IMR-90 (cell line): ENCODE measurements around the gene SLC35F3. TPM values are rescaled to one million over a fixed set of nuclear protein-coding genes. Genes with fewer than 3 reads are reported as not detected.

Experiments used
- ATAC-seq: fragments of 200-7000 bp; cut with Tn5 transposase; 2 replicates; pipeline ENCODE4 v1.9.1; 2020; ENCODE audit warnings: low read depth, mild to moderate bottlenecking, moderate library complexity
- BruUV-seq: library from RNA; stranded (reverse); fragments of 400-500 nt; replicated peaks from 2 replicates; lab custom pipeline; 2021; lab: Mats Ljungman, UMichigan
- CTCF ChIA-PET: fragments of 300-600 bp; formaldehyde crosslinking; extraction: SDS; loops from one replicate; lab custom pipeline; 2021; ENCODE audit warnings: antibody characterized with exemption; lab: Yijun Ruan, JAX
- POLR2A ChIA-PET: fragments of 300-600 bp; sonication (Branson Sonifier 250); formaldehyde crosslinking; loops from one replicate; lab custom pipeline; 2022; ENCODE audit warnings: antibody characterized with exemption; ENCODE audit not compliant: unreplicated experiment; lab: Charles Lee
- DNase-seq: peaks from one replicate; pipeline ENCODE4 v3.0.0; 2013
- H2AFZ ChIP-seq: replicated peaks from 2 replicates; pipeline ENCODE3; 2013; ENCODE audit warnings: low read length, mild to moderate bottlenecking; ENCODE audit not compliant: poor library complexity
- H2AK5ac ChIP-seq: 2 replicates; pipeline ENCODE4 v1.6.1; 2013; ENCODE audit warnings: low read depth, low read length, inconsistent platforms
- H2AK9ac ChIP-seq: replicated peaks from 2 replicates; pipeline ENCODE3; 2013; ENCODE audit warnings: mild to moderate bottlenecking, low read depth, low read length, moderate library complexity; ENCODE audit not compliant: poor library complexity
- H2BK120ac ChIP-seq: 2 replicates; pipeline ENCODE4 v1.6.1; 2013; ENCODE audit warnings: low read depth, low read length, inconsistent platforms
- H2BK15ac ChIP-seq: 3 replicates; pipeline ENCODE4 v1.6.1; 2013; ENCODE audit warnings: low read depth, low read length, inconsistent platforms
- H2BK20ac ChIP-seq: 2 replicates; pipeline ENCODE4 v1.6.1; 2013; ENCODE audit warnings: low read depth, mild to moderate bottlenecking, inconsistent platforms, low read length, moderate library complexity
- H2BK5ac ChIP-seq: 2 replicates; pipeline ENCODE4 v1.6.1; 2013; ENCODE audit warnings: mild to moderate bottlenecking, low read depth, low read length, inconsistent platforms; ENCODE audit not compliant: poor library complexity, severe bottlenecking
- H3K14ac ChIP-seq: replicated peaks from 2 replicates; pipeline ENCODE4 v1.6.1; 2013; ENCODE audit warnings: low read depth, low read length, inconsistent platforms
- H3K18ac ChIP-seq: 2 replicates; pipeline ENCODE4 v1.6.1; 2013; ENCODE audit warnings: low read depth, low read length, control low read depth
- H3K23ac ChIP-seq: 2 replicates; pipeline ENCODE4 v1.6.1; 2013; ENCODE audit warnings: low read depth, low read length, inconsistent platforms
- H3K27ac ChIP-seq: 2 replicates; pipeline ENCODE4 v1.5.1; 2013; ENCODE audit warnings: mild to moderate bottlenecking, control low read depth, low read length; ENCODE audit not compliant: insufficient read depth
- H3K27me3 ChIP-seq: 2 replicates; pipeline ENCODE4 v1.6.1; 2013; ENCODE audit warnings: low read length; ENCODE audit not compliant: control insufficient read depth, insufficient read depth
- H3K36me3 ChIP-seq: 2 replicates; pipeline ENCODE4 v1.6.1; 2013; ENCODE audit warnings: low read length, mixed read lengths; ENCODE audit not compliant: control insufficient read depth, insufficient read depth
- H3K4ac ChIP-seq: 2 replicates; pipeline ENCODE4 v1.6.1; 2013; ENCODE audit warnings: low read depth, low read length, inconsistent platforms
- H3K4me1 ChIP-seq: 2 replicates; pipeline ENCODE4 v1.6.1; 2013; ENCODE audit warnings: low read length, mixed read lengths; ENCODE audit not compliant: control insufficient read depth, insufficient read depth
- H3K4me2 ChIP-seq: 2 replicates; pipeline ENCODE4 v1.6.1; 2013; ENCODE audit warnings: low read depth, mild to moderate bottlenecking, control low read depth, low read length, moderate library complexity
- H3K4me3 ChIP-seq: 2 replicates; pipeline ENCODE4 v1.5.1; 2013; ENCODE audit warnings: low read depth, mild to moderate bottlenecking, control low read depth, low read length, moderate library complexity; ENCODE audit not compliant: insufficient read depth
- H3K56ac ChIP-seq: 2 replicates; pipeline ENCODE4 v1.6.1; 2013; ENCODE audit warnings: low read length, inconsistent platforms; ENCODE audit not compliant: insufficient read depth; ENCODE audit errors: extremely low read depth
- H3K79me1 ChIP-seq, 2 experiments: 2 replicates each; pipeline ENCODE4 v1.6.1; 2013; ENCODE audit warnings: low read length in 2 of 2, inconsistent platforms in 1 of 2, low read depth in 1 of 2
- H3K9ac ChIP-seq: 2 replicates; pipeline ENCODE4 v1.6.1; 2013; ENCODE audit warnings: low read depth, low read length, control low read depth
- H3K9me1 ChIP-seq: 2 replicates; pipeline ENCODE4 v1.6.1; 2013; ENCODE audit warnings: low read length, inconsistent platforms; ENCODE audit not compliant: insufficient read depth
- H3K9me3 ChIP-seq: 2 replicates; pipeline ENCODE4 v1.6.1; 2013; ENCODE audit warnings: low read length; ENCODE audit not compliant: control insufficient read depth, insufficient read depth
- H4K20me1 ChIP-seq: 2 replicates; pipeline ENCODE4 v1.6.1; 2013; ENCODE audit warnings: low read length, inconsistent platforms; ENCODE audit not compliant: insufficient read depth
- H4K5ac ChIP-seq: 2 replicates; pipeline ENCODE4 v1.6.1; 2013; ENCODE audit warnings: mild to moderate bottlenecking, low read depth, low read length, control low read depth
- H4K8ac ChIP-seq, 2 experiments: 2 replicates each; pipeline ENCODE4 v1.6.1; 2013; ENCODE audit warnings: low read depth in 2 of 2, low read length in 2 of 2, control low read depth in 1 of 2, inconsistent platforms in 1 of 2
- H4K91ac ChIP-seq: 2 replicates; pipeline ENCODE4 v1.6.1; 2013; ENCODE audit warnings: low read depth, low read length, inconsistent platforms; ENCODE audit not compliant: insufficient read depth
- BHLHE40 ChIP-seq: fragments of 150-350 bp; IDR thresholded peaks from 2 replicates; pipeline ENCODE4 v1.6.1; 2016; ENCODE audit warnings: mild to moderate bottlenecking, low read depth, low read length
- CEBPB ChIP-seq: IDR thresholded peaks from 2 replicates; pipeline ENCODE4 v1.6.1; 2012; ENCODE audit warnings: low read depth, low read length, improper control_type of control experiment
- CHD1 ChIP-seq: IDR thresholded peaks from 2 replicates; pipeline ENCODE4 v1.6.1; 2012; ENCODE audit warnings: low read depth, low read length, improper control_type of control experiment
- CTCF ChIP-seq: conservative IDR thresholded peaks from 2 replicates; pipeline ENCODE4 v1.5.1; 2012; ENCODE audit warnings: mild to moderate bottlenecking, low read depth, low read length, improper control_type of control experiment
- FOS ChIP-seq: fragments of 150-350 bp; IDR thresholded peaks from 2 replicates; pipeline ENCODE4 v1.6.1; 2016; ENCODE audit warnings: low read depth, low read length
- MAFK ChIP-seq: IDR thresholded peaks from 2 replicates; pipeline ENCODE4 v1.6.1; 2012; ENCODE audit warnings: low read depth, low read length, improper control_type of control experiment
- MAZ ChIP-seq: IDR thresholded peaks from 2 replicates; pipeline ENCODE4 v1.6.1; 2012; ENCODE audit warnings: low read depth, mild to moderate bottlenecking, low read length, improper control_type of control experiment, moderate library complexity, borderline replicate concordance
- MXI1 ChIP-seq: IDR thresholded peaks from 2 replicates; pipeline ENCODE4 v1.6.1; 2012; ENCODE audit warnings: low read depth, mild to moderate bottlenecking, low read length, moderate library complexity, borderline replicate concordance
- NFE2L2 ChIP-seq: fragments of 150-350 bp; IDR thresholded peaks from 2 replicates; pipeline ENCODE4 v1.6.1; 2016; ENCODE audit warnings: low read depth, mild to moderate bottlenecking, low read length
- POLR2A ChIP-seq: IDR thresholded peaks from 2 replicates; pipeline ENCODE4 v1.6.1; 2012; ENCODE audit warnings: mild to moderate bottlenecking, low read depth, low read length
- RAD21 ChIP-seq: IDR thresholded peaks from 2 replicates; pipeline ENCODE4 v1.6.1; 2012; ENCODE audit warnings: low read length, improper control_type of control experiment
- RCOR1 ChIP-seq: IDR thresholded peaks from 2 replicates; pipeline ENCODE4 v1.6.1; 2012; ENCODE audit warnings: mild to moderate bottlenecking, low read length, improper control_type of control experiment; ENCODE audit not compliant: insufficient replicate concordance
- RFX5 ChIP-seq: IDR thresholded peaks from 2 replicates; pipeline ENCODE4 v1.8.0; 2012; ENCODE audit warnings: low read depth, mild to moderate bottlenecking, low read length, moderate library complexity
- SMC3 ChIP-seq: fragments of 150-350 bp; IDR thresholded peaks from 2 replicates; pipeline ENCODE4 v1.6.1; 2016; ENCODE audit warnings: low read depth, mild to moderate bottlenecking, antibody characterized with exemption, low read length, moderate library complexity
- WGBS, 2 experiments: methylation state at CpG; one replicate each; pipeline versions ENCODE4 v1.1.5 to v1.1.7; 2013; ENCODE audit warnings: missing lambda C conversion rate in 2 of 2; ENCODE audit not compliant: insufficient read length in 1 of 2; ENCODE audit errors: extremely low coverage in 2 of 2; 5-methylcytosine and 5-hydroxymethylcytosine counted together
- dilution Hi-C: fragments of 300-500 bp; cut with HindIII; formaldehyde crosslinking; loops from one replicate; pipeline ENCODE4 v1.14.3; 2018; ENCODE audit warnings: low sequenced_read_pairs; ENCODE audit not compliant: unreplicated experiment
- in situ Hi-C: fragments of 300-500 bp; cut with MboI; formaldehyde crosslinking; loops from 3 replicates; pipeline ENCODE4 v1.14.3; 2019; ENCODE audit warnings: low sequenced_read_pairs, inconsistent platforms, mixed read lengths
- intact Hi-C: fragments of 100-400 bp; cut with micrococcal nuclease; formaldehyde crosslinking; loops from 2 replicates; pipeline ENCODE4 v1.10.0; 2022
- polyA plus RNA-seq, 3 experiments: library from polyadenylated mRNA; depleted of rRNA; stranded (reverse); fragments of >200 nt; gene quantifications; 2 replicates each; pipeline ENCODE4 v1.2.3, GENCODE V29; 2012; ENCODE audit warnings: low replicate concordance in 1 of 3
- total RNA-seq: library from RNA; depleted of rRNA; stranded (reverse); fragments of >200 nt; gene quantifications from 2 replicates; pipeline ENCODE4 v1.2.3, GENCODE V29; 2012
- TF ChIP-seq, protein P1 (sequence below): fragments of 150-350 bp; IDR thresholded peaks from 2 replicates; pipeline ENCODE4 v1.6.1; 2016; ENCODE audit warnings: low read depth, mild to moderate bottlenecking, low read length, moderate library complexity, borderline replicate concordance
- TF ChIP-seq, protein P2 (sequence below): fragments of 150-350 bp; IDR thresholded peaks from 2 replicates; pipeline ENCODE4 v1.6.1; 2017; ENCODE audit warnings: mild to moderate bottlenecking, antibody characterized with exemption, low read length, low read depth

SLC35F3 gene
- total and polyA plus RNA-seq, 2 of the 4 experiments (the other 2 are of a cell fraction) = under 0.01 to 0.17 TPM

DNA sequence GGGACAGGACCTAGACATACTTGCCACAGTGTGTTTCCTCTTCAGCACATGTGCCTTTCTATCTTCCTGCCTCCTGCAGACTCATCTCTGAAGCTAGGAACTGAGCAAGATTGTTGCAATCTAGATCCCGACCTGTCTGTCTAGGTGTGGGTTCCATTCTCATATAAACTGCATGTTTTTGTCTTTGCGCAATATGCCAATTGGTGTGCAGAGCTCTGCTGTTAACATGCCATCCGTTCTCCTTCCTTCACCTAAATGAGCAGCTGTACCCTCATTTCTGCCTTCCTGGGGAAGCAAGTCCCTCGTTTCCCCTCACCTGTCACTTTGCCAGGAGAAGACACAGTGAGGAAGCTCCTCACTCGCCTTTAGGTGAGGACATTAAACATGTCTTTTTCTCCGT, 55.5 kb downstream of the SLC35F3 start:
- H4K8ac ChIP-seq = no peak overlapping the region
- H3K27me3 ChIP-seq = no peaks in the 10 kb centered on the region
- no peaks in the 10 kb centered on the region for H3K79me1 ChIP-seq
- H3K27ac ChIP-seq = no peak overlapping the region
- dilution Hi-C loops = no loop called here
- no peak overlapping the region for H2AK5ac ChIP-seq
- H3K23ac ChIP-seq = no peak overlapping the region
- no peak overlapping the region for H3K9ac ChIP-seq
- no peak overlapping the region for H2AK9ac ChIP-seq
- no peaks in the 10 kb centered on the region for H3K9me1 ChIP-seq
- no peak for DNase-seq
- WGBS, 2 experiments = 60% methylated on average over 3 of the region's 6 CpGs; no CpG with 5 or more reads in 1 of the 2 experiments
- TF ChIP-seq, protein P1, sequence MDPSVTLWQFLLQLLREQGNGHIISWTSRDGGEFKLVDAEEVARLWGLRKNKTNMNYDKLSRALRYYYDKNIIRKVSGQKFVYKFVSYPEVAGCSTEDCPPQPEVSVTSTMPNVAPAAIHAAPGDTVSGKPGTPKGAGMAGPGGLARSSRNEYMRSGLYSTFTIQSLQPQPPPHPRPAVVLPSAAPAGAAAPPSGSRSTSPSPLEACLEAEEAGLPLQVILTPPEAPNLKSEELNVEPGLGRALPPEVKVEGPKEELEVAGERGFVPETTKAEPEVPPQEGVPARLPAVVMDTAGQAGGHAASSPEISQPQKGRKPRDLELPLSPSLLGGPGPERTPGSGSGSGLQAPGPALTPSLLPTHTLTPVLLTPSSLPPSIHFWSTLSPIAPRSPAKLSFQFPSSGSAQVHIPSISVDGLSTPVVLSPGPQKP = no peak
- TF ChIP-seq RAD21 = no peak
- TF ChIP-seq RFX5 = no peak
- no peak for TF ChIP-seq FOS
- no peak for TF ChIP-seq MAZ
- no peak for TF ChIP-seq MAFK
- TF ChIP-seq SMC3 = no peak
- TF ChIP-seq NFE2L2 = no peak
- no peak for TF ChIP-seq MXI1
- no peak for TF ChIP-seq CHD1
- no peak for TF ChIP-seq CTCF
- no peak for TF ChIP-seq POLR2A
- TF ChIP-seq RCOR1 = no peak
- no peak for TF ChIP-seq BHLHE40
- TF ChIP-seq, protein P2, sequence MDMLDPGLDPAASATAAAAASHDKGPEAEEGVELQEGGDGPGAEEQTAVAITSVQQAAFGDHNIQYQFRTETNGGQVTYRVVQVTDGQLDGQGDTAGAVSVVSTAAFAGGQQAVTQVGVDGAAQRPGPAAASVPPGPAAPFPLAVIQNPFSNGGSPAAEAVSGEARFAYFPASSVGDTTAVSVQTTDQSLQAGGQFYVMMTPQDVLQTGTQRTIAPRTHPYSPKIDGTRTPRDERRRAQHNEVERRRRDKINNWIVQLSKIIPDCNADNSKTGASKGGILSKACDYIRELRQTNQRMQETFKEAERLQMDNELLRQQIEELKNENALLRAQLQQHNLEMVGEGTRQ = no peak
- TF ChIP-seq CEBPB = no peak
- no peak overlapping the region for H2AFZ ChIP-seq
- intact Hi-C loops = no loop called here
- H3K9me3 ChIP-seq = peaks cover 37% of the 10 kb centered on the region
- in situ Hi-C loops = no loop called here
- H3K4me3 ChIP-seq = no peak overlapping the region
- H2BK5ac ChIP-seq = no peak overlapping the region
- no peak overlapping the region for H3K14ac ChIP-seq
- H3K4me1 ChIP-seq = no peaks in the 10 kb centered on the region
- ChIA-PET POLR2A (no interaction called here), CTCF (interaction anchor here (0.6 kb wide), 1 partner anchor 662 kb away, joined by 3 read pairs; no protein-coding TSS in a partner anchor)
- H4K5ac ChIP-seq = no peak overlapping the region
- no peak overlapping the region for H2BK20ac ChIP-seq
- H4K20me1 ChIP-seq = no peaks in the 10 kb centered on the region
- ATAC-seq = no peak
- BruUV-seq = no TSS peak
- H2BK120ac ChIP-seq = no peak overlapping the region
- H3K4ac ChIP-seq = no peak overlapping the region
- H4K91ac ChIP-seq = no peak overlapping the region
- no peak overlapping the region for H3K56ac ChIP-seq
- H3K36me3 ChIP-seq = no peaks in the 10 kb centered on the region
- H3K4me2 ChIP-seq = no peak overlapping the region
- no peak overlapping the region for H3K18ac ChIP-seq
- no peak overlapping the region for H2BK15ac ChIP-seq
